ENCODE results near the gene SLC8A1. TPM values are rescaled to one million over a fixed set of nuclear protein-coding genes. Genes with fewer than 3 reads are reported as not detected.

The SLC8A1 gene
- polyA plus RNA-seq, 3 donors, result 16.9 to 18.2 (median 18.0) TPM

- TF ChIP-seq CTCF (IDR thresholded peaks at IDR 0.05), result no peak
- peaks cover 0 to 8% (median 3%) of the 10 kb centered on the region in 7 donors for H3K9me3 Mint-ChIP-seq
- Histone ChIP-seq H3K36me3 (replicated peaks in 1 of 2; ENCODE audit: control insufficient read depth in 1 of 2, insufficient read depth in 2 of 2, low read length in 2 of 2) (no peaks in the 10 kb centered on the region), H3K27me3 (ENCODE audit: control insufficient read depth in 2 of 2, insufficient read depth in 2 of 2, low read length in 2 of 2) (no peaks in the 10 kb centered on the region), H3K4me2 (replicated peaks; ENCODE audit: extremely low read depth, low read length, poor library complexity, severe bottlenecking) (no peak overlapping the region), H3K79me2 (ENCODE audit: insufficient read depth, low read length) (peaks cover 14% of the 10 kb centered on the region), H3K27ac (ENCODE audit: low read depth in 1 of 2, low read length in 2 of 2) (no peak overlapping the region), H3K4me3 (replicated peaks in 1 of 3; ENCODE audit: low read depth in 2 of 3, low read length in 3 of 3) (no peak overlapping the region), H3K4me1 (ENCODE audit: control insufficient read depth in 1 of 2, insufficient read depth in 2 of 2, low read length in 2 of 2) (no peaks in the 10 kb centered on the region), H4K20me1 (ENCODE audit: insufficient read depth, low read length) (peaks cover 80% of the 10 kb centered on the region), H3K9me3 (replicated peaks in 1 of 2; ENCODE audit: control insufficient read depth in 1 of 2, insufficient read depth in 1 of 2, low read length in 2 of 2) (no peaks in the 10 kb centered on the region), H3K9ac (ENCODE audit: insufficient read depth, low read length, poor library complexity, severe bottlenecking) (no peak overlapping the region), H2AFZ (ENCODE audit: insufficient read depth, low read depth, low read length, poor library complexity, severe bottlenecking) (no peak overlapping the region)
- no peaks in the 10 kb centered on the region for H3K27me3 Mint-ChIP-seq (ENCODE audit: low read depth in 3 of 3)
- no peak overlapping the region for H3K27ac Mint-ChIP-seq
- peaks cover 3 to 7% of the 10 kb centered on the region in 2 donors for H3K36me3 Mint-ChIP-seq
- H3K4me3 Mint-ChIP-seq, result no peak overlapping the region
- 50% methylated on average over 2 of the region's 3 CpGs for WGBS (ENCODE audit: insufficient coverage)
- intact Hi-C loops (cut with micrococcal nuclease), result no loop called here
- peaks cover 13% of the 10 kb centered on the region for H3K4me1 Mint-ChIP-seq
- DNase-seq, result no peak
Observed at GRCh38 chr2:40242315-40242714, 209.6 kb downstream of the SLC8A1 start.

GRCh38 chr2:40240070-40240469 lies 211.8 kb downstream of the SLC8A1 start:
- H3K9me3 ChIP-seq (replicated peaks in 1 of 2; ENCODE audit: control insufficient read depth in 1 of 2, insufficient read depth in 1 of 2, low read length in 2 of 2), result no peaks in the 10 kb centered on the region
- H3K79me2 ChIP-seq (ENCODE audit: insufficient read depth, low read length), result peaks cover 14% of the 10 kb centered on the region
- peaks cover 7% of the 10 kb centered on the region for H3K4me1 Mint-ChIP-seq
- H3K4me3 Mint-ChIP-seq, result no peak overlapping the region
- H3K27me3 ChIP-seq (ENCODE audit: control insufficient read depth in 2 of 2, insufficient read depth in 2 of 2, low read length in 2 of 2), result no peaks in the 10 kb centered on the region
- no peaks in the 10 kb centered on the region for H3K36me3 ChIP-seq (replicated peaks in 1 of 2; ENCODE audit: control insufficient read depth in 1 of 2, insufficient read depth in 2 of 2, low read length in 2 of 2)
- H3K27ac ChIP-seq (ENCODE audit: low read depth in 1 of 2, low read length in 2 of 2), result no peak overlapping the region
- no peak overlapping the region for H3K4me3 ChIP-seq (replicated peaks in 1 of 3; ENCODE audit: low read depth in 2 of 3, low read length in 3 of 3)
- no peaks in the 10 kb centered on the region for H3K27me3 Mint-ChIP-seq (ENCODE audit: low read depth in 3 of 3)
- no peak for TF ChIP-seq CTCF (IDR thresholded peaks at IDR 0.05)
- DNase-seq, result peak in 1 of 3 donors; percentile 10
- intact Hi-C loops (cut with micrococcal nuclease), result no loop called here
- no peak overlapping the region for H2AFZ ChIP-seq (ENCODE audit: insufficient read depth, low read depth, low read length, poor library complexity, severe bottlenecking)
- WGBS (ENCODE audit: insufficient coverage), result no CpG with 5 or more reads among the region's 5 CpGs
- peaks cover 0 to 14% (median 3%) of the 10 kb centered on the region in 7 donors for H3K9me3 Mint-ChIP-seq
- peaks cover 3 to 7% of the 10 kb centered on the region in 2 donors for H3K36me3 Mint-ChIP-seq
- H3K4me2 ChIP-seq (replicated peaks; ENCODE audit: extremely low read depth, low read length, poor library complexity, severe bottlenecking), result no peak overlapping the region
- H3K27ac Mint-ChIP-seq, result no peak overlapping the region
- H4K20me1 ChIP-seq (ENCODE audit: insufficient read depth, low read length), result peaks cover 61% of the 10 kb centered on the region
- H3K4me1 ChIP-seq (ENCODE audit: control insufficient read depth in 1 of 2, insufficient read depth in 2 of 2, low read length in 2 of 2), result no peaks in the 10 kb centered on the region
- H3K9ac ChIP-seq (ENCODE audit: insufficient read depth, low read length, poor library complexity, severe bottlenecking), result no peak overlapping the region

Data from CD14-positive monocyte (primary cell).